ENCODE data around the gene DNAH8.

DNAH8 gene

DNA sequence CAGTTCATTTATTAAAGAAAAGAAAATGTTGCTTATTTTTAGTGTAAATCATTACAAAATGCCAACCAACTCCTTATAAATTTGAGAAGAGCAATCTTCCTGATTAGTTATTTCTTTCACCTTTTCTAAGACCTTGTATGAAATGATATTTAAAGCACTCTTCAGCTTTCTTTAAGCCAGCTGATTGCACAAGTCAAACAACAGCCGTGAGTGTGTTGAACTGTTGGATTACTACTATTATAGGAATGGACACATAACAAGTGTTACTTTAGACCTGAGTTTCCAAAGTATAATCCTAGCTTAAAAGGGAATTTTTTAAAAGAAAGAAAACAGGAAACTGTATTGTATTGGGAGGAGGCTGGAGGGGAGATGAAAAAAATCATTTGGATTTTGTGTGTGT, 306.7 kb downstream of the DNAH8 start:
- no peak for DNase-seq

DNA sequence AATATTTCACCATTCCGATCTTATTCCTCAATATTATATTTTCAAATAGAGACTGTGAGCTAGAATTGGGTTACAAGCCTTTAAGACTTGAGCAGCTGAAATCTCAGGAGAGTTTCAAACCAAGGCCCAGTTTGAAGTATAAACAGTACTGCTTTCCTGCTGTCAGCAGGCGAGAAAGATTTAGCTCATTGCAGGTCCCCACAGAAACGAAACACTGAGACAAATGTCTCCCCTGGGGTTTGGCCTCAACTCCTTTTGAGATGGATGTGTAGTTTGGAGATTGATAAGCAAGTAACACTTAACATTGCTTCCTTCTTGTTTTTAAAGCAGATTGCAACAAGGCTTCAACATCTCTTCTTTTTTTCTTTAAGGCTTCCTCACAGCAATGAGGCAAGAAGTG, 311.1 kb downstream of the DNAH8 start:
- DNase-seq: no peak

DNA sequence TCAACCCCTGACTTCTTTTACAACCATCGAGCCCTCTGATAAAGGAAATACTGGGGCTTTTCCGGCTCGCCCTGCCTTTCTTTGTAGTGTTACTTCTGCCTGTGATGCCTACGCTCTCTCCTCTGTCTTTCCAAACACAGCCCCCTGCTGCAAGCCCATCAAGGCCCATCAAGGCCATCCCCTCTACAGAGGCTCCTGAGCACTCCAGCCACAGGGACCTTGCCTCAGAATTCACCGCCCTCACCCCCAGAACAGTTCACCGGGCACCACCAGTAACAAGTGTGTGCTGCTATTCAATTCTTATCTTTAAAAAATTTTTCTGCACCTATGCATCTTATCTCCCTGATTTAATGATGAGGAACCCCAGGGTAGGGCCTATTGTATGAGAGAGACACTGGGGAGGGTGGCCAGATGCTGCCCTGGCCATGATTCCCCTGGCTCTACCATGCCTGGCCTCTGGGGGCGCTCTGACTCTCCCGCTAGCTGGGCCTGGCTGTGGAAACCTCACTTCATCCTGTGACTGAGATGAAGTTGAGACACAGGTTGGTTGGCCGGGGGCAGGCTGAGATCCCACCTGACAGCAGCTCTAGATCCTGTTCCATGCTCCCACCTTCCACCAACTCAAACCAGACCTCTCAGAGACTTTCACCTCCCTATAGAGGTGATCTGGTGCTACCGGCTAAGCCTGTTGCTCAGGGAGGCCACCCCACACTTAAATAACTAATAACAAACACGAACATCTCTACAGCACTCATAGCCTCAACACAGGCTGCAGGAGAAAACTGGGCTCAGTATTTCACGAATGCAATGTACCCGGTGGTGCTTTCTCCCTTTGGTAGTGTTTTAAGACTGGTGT, 314.3 kb downstream of the DNAH8 start:
- DNase-seq: no peak

DNA sequence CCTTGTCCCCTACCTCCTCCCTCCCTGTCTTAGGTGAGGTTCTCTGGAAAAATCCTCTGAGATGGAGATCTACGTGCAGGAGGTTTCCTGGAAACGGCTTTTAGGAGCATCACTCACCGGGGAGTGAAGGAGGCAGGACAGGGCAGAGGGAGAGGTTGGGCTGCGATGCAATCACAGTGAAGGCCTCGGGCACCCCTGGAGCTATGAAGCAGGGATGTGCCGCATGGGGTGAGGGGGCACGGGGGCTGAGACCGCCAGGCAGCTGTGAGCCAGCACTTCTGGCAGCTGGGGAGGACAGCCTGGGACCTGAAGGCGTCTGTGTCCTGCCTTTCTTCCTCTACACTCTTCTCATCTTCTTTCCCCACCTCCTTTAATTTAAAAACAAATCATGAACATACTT, 320.6 kb downstream of the DNAH8 start:
- DNase-seq: no peak

DNA sequence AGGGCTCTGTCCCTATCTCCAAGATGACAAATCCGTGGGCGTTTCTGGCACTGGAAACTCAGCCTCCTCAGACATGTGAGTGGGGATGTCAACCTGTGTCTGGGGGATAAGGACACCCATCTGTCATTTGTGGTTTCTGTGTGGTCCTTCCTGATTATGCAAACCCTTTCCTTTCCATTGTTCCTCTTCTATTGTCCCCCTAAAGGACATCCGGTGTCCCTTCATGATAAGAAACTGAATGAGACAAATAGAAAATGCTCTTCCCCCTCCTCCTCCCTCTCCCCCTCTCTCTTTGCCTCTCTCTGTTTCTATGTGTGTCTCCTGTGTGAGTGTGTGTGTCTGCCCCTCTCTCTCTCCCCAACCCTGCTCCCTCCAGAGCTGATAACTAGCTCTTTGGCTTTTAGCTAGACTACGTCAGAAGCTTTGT, 322.0 kb downstream of the DNAH8 start:
- no peak for DNase-seq

DNA sequence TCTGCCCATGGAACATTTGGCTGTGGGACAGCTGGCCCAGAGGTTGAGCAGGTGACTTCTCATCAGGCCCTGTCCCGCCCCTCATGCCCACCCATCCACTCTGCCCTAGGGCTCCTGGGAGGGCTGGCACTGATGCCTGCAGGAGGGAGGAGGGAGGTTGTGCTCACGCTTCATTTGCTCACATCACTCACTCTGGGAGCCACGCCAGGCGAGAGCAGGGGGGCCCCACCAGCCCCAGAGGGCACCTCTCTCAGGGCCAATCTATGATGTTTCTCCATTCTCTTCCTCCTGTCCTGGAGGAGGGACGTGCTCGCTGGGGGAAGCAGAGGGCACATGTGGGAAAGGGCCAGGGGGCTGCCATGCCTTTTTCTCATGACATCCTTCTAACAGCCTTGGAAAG, 322.6 kb downstream of the DNAH8 start:
- DNase-seq: no peak

DNA sequence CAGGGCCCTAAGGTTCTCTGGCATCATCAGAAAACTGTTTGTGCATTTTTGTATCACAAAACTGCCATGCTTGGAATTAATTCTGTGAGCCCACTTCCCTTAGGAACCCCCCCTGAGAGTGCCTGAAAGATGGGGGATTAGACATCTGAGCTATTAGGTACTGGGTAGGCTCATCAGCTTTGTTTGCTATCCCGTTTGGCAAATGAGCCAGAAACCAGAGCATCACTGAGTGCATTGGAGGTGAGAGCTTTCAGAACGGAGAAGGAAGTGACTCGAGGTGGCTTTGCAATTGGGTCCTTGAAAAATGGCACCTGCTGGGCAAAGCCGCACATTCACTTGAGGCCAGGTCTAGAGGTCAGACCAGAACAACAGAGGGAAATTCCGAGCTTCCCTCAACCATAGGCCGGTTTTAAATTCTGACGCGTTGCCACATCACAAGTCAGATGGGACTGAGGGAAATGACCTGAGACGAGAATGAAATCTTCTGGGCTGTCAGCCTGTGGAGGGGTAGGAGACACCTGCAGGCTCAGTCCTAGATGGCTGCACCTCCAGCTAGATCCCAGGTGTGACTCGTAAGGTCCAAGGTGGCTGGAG, 325.1 kb downstream of the DNAH8 start:
- no peak for DNase-seq

DNA sequence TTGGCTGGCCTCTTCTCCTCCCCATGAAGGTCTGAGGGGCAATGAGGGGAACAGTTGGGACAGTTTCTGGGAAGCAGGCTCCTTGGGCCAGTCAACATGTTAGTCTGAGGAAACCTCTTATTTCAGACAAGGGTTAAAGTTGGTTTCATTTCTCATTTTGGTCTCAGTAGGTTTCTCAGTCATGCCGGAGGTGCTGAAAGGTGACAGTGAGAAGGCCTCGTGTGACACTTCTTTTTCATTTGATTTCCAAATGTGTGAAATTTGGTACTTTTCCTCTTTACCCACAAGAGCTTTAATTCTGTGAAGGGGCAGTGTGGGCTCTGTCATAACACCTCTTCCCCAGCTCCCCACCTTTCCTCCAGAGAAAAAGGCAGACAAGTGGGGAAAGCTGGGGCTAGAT, 326.0 kb downstream of the DNAH8 start:
- DNase-seq: no peak

DNA sequence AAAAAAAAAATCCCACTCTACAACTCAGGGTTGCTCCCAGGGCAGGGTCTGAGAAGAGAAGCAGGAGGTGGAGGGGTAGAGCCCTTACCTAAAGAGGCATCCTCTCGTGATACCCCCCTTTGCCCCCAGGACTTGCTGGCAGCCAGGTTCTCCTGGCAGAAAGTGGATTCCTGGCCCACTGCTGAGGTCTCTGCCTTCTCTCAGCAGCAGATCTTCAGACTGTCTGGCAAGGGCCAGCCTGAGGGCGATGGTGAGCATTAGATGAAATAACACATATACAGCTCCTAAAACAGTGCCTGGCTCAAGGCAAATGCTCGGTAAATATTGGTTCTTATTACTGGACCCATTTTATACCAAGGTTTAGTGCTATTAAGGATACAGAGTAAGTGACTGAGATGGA, 328.7 kb downstream of the DNAH8 start:
- no peak for DNase-seq

DNA sequence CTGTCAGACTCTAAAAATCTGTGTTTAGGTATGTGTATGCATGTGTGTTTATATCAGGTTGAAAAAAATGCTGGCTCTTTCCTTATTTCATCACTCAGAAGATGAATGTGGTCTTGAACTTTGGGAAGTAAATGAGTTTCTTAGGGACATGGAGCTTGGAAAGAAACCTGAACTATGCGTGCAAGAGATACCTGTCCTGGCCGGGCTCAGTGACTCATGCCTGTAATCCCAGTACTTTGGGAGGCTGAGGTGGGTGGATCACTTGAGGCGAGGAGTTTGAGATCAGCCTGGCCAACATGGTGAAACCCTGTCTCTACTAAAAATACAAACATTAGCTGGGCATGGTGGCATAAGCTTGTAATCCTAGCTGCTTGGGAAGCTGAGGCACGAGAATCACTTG, 329.1 kb downstream of the DNAH8 start:
- no peak for DNase-seq

DNA sequence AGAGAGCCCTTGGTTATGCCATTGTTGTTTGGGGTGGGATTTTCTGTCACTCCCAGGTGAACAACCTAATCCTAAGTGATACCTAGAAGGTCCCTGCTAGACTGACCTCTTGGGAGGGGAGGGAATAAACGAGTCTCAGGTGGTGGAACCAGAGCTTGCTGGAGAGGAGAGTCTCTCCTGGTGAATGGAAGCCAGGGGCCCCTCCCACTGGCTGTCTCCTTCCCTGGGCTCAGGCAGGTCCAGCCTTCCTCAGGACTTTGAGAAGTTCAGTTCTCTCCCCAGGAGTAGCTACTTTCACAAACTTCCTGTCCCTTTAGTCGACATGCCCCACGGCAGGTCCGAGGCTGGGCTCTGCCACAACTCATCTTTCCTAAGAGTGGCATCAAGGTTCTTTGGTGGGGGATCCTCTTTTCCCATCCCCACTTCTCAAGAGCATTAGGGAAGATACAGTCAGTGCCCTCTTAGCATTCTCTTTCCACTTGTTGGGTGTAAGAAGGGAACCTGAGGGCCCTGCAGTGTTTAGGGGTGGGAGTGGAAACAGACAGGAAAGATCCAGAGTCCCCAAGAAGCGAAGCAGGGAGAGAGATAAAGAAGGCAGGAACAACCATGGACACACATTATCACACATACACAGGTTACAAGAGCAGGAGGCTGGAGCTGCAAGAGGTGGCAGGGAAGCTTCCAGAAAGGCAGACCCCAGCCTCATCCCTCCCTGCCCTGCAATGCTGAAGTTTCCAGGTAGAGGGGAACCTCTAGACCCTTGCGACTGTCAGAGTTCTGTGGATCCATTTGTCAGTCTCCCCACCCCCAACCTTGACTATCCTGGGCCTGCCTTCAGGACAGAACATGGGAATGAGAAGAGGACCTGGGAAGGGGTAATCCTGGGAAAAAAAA, 332.6 kb downstream of the DNAH8 start:
- no peak for DNase-seq

DNA sequence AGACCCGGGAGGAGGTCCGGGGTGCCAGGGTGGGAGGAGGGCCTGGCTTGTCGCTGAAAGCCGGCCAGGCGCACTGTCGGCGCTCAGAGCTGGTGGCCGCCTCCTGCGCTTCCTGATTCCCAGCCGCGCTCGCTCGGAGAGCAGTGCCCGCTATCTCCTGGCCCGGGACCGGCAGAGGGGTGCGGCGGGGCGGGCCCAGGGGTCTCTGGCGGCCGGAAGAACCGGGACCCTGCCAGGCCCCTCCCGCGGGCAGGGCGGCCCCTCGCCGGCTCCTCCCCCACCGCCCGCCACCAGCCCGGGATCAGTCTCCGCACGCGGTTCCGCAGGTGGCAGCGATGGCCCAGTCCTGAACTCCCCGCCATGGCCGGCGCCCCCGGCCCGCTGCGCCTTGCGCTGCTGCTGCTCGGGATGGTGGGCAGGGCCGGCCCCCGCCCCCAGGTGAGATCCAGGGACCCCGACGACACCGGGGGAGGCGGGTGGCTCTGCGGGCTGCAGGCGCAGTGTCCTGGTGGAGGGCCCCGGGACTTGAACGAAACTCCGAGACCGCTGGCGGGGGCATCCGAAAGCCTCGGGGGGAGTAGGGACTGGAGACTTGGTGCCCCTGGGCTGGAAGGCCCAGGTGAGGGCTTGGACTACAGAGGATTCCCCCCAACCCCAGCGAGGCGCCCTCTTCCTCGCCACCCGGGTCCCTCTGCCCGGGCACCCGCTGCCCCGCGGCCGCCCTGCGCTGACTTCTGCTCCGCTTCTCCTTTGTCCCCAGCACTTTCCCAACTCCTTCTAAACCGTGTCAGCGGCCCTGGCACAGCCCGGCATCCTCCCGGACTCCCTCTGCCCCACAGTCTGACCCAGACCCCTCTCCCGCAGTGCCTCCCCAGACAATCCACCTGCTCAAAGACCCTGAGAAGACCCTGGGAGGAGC, 333.6 kb downstream of the DNAH8 start, which contains the start of gene GLP1R:
Gene GLP1R (plus strand): TSS at position 301 of the 919 bp plus-strand sequence. CDS start 60 bp downstream, at position 361.
- DNase-seq: no peak

DNA sequence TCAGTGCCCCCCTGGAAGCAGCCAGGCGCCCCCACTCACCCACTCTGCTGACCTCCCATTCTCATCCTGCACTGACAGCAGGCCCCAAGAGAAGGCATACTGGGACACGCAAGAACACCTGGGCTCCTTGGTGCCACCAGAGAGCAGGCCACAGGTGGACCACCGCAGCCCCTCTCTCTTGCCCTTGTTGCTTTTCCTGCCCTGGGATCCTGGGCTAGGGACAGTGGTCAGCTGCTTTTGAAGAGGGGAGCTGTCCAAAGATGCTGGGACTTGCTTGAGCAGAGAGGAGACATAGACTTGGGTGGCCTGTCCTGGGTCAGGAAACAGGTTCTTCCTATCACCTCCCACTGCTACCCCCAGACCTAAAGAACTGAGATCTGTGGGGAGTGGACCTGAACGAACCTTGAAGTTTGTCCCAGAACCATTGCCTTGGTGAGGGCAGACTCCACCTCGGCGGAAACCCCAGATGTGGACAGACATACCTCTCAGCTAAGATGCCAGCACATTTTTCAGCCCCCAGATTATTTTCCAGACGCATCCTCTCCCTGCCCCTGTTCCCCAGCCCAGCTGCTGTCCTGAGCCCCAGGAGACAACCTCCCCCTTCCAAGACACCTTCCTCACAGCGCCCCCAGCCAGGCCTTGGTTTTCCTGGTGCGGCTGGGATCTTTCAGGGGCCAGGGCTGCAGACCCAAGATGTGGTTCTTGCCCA, 334.6 kb downstream of the DNAH8 start:
- no peak for DNase-seq

DNA sequence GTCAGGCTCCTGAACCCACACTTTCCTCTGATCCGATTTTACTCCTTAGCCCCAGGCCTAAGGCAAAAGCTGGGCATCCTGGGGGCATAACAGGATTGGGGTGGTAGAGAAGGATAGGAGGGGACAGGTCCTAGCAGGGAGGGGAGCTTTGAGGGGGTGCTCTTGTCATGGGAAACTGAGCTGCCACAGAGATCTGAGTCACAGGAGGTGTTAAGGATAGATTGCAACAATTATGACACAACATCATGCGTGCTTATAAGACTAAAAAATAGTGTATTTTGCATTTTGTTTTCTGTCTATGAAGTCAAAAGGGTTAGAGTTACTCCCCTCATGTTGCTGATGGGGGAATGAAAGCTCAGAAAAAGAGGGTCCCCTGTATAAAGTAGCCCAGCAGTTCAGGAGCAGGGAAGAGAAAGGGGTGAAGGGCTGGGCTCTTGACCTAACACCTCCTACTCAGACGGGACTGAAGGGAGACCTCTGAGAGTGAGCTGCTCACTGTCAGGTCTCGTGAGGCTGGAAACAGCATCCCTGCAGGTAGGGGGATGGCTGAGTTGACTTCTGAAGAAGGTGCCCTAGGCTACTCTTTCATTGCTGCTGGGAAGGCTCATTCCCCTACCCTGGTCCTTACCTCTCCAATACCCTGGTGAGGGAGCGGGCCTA, 335.5 kb downstream of the DNAH8 start:
- DNase-seq: no peak

DNA sequence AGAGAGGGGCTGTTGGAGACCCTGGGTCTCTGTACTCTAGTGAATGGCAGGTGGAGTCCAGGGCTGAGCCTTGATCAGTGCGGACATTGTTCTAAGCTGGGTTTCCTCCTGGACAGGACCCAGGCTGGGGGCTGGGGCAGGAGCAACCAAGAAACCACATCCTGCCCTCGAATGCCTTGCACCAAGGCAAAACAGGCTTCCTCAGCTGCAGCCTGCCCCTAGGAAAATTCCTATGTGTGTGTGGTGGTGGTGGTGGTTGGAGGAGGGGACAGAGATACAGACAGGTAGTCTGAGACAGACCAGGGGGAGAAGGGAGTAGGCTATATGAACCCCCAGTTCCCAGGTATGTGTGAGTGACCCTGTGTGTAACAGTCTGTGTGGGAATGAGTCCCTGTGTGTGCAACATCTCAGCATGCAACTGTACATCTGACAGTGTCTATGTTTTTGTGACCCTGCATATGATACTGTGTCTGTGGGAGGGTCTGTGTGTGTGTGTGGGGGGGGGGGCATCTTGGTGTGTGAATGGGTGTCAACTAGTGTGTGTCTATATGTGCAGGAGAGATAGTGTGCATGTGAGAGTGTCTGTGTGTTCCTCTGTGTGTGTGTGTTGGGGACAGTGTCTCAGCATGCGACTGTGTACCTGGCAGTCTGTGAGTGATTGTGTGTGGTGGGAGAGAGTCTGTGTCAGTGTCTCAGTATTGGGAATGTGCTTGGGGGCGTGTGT, 336.4 kb downstream of the DNAH8 start:
- DNase-seq: no peak

DNA sequence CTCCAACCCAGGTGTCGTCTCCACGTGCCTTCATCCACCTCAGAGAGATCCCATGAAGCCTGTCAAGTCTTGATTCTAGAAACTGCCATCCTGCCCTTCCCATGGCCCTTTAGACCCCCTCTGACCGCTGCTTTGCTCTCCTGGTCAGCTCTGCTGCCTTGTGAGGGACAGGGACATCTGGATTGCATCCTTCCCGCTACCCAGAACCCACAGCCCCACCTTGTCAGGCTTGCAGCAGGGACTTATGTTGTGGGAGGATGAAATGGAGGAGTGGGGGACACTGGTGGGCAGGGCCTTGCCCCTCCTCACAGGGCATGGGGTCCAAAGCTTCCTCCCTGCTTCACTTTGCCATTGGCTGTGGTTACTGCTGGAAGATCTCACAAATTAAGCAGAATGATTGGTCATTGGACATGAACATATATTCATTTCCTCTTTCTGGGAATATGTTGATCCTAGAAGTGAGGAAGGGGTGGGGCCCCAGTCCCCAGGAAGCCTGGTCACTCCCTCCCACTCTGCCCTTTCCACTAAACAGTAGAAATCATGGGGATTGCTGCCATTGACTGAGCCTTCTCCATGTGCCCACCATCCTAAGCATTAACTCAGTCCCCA, 338.0 kb downstream of the DNAH8 start:
- DNase-seq: no peak

DNA sequence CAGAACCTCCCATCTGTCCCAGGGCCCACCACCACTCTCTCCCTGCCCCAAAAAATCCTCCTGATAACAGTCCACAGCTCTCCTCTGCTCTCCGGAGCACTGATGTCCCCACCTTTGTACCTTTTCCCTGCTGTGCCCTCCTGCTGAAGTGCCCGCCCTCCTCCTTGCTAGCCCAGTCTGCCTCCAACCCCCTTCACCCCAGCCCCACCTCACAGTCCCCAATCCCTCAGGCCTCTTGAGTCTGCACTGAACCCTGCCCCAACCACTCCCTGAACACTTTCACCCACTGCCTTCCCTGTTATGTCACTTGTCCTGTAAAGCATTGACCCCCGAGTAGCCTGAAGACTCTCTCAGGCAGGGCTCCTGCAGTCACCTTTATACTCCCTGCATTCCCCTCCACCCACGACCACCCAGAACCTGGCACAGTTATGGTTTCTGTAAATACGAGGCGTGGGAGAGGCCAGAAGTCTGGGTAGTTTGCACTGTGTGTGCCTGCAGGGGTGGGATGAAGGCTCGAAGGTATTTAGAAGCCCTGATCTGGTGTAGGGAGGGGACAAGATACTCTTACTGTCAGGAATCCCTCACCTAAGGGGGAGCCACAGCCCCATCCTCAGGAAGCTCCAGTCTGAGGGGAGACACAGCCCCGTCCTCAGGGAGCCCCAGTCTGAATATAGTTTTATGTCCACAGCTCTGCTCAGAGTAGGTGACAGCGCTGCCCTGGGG, 338.9 kb downstream of the DNAH8 start:
- no peak for DNase-seq

DNA sequence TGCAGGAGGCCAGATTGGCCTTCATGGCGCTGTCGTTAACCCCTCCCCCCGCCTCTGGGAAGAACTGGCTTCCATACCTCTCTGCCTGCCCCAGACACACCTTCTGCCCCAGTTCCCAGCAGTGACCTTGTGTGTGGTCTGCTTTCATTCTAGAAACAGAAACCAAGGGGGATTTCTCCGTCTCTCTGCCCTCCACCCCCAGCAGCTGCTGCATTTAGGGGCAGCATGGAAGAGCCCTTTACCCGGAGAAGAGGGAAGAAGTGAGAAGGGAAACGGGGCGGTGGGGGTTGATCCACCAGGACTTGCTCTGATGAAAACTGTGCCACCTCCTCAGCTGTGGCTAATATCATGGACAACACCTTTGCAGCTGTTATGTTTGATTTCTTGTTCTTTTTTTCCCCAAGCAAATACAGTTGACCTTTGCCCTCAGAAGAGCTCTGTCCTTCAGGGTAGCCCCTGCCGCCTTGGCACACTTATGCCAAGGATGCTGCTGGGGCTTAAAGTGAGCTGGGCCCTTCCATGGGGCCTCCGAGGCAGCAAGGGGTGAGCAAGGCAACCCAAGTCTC, 339.5 kb downstream of the DNAH8 start:
- no peak for DNase-seq

DNA sequence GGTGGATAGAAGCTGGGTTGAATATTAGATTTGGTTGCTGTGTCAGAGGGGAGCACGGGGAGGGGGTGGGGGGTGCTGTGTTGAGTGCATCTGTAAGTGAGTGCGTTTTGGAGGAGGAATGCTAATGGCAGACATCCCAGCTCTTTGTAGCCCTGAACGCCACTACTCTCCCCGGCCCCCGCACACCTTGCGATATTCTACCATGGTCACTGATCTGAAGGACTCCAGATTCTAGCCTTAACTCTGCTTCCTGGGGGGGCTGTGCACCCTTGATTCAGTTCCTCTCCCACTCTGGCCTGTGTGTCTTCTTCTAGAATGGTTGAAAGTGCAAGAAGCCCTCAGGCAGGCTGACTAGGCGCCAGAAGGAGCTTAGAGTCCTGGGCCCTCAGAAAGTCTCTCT, 340.6 kb downstream of the DNAH8 start:
- peak; percentile 10 for DNase-seq
